HK-2 (cell line): Measurements from ENCODE around the gene PHF1.
"Not testable (repeated sequence)": the region's sequence is repeated elsewhere in the genome, so short reads cannot be mapped to it uniquely, and the experiment has no call there.

ENCODE experiments used
- DNase-seq: peaks from one replicate; pipeline ENCODE4 v3.0.0-alpha.2; 2018; ENCODE audit not compliant: unreplicated experiment

The PHF1 gene

DNA sequence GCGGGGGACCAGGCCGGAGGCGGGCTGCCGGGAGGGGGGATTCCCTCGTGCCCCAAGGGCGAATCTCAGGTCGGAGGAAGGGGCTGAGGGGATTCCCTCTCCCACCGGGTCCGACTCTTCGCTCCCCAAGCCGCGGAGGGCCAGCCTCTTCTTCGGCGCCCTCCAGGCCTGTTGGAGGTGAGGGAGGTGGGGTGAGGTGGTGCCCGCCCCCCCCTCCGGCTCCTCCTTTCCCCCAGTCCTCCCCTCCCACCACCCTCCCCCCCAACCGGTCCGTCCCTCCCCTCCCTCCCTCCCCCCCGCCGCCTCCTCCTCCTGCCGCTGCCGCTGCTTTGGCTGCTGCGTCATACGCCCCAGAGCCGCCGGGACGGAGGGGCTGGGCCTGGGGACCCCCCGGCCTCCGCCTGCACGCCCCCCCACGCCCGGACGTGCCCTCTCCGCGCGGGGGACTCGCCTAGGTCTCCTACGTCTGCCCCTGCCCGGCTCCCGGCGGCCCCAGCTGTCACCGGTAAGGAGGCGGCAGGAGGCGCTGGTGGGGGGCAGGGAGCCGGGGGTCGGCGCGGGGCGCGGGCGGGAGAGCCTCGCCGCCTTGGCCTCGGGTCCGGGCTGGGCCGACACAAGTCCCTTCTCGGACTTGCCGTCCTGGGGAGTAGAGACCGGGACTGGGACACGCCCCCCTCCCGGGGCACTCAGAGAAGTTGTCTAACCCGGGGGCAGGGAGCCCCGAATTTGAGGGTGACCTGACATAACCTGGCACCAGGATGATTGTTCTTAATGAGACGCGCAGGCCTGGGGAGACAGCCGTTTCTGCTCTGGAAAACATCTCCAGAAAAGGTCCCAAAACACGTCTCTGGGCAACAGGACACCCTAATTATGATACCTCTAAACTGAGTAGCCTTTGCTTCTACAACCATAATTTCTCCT, at the start of gene PHF1:
TSS of gene PHF1 (plus strand) at position 304 of the 921 bp plus-strand sequence. CDS start 1,250 bp downstream, outside the sequence.
- no peak for DNase-seq

DNA sequence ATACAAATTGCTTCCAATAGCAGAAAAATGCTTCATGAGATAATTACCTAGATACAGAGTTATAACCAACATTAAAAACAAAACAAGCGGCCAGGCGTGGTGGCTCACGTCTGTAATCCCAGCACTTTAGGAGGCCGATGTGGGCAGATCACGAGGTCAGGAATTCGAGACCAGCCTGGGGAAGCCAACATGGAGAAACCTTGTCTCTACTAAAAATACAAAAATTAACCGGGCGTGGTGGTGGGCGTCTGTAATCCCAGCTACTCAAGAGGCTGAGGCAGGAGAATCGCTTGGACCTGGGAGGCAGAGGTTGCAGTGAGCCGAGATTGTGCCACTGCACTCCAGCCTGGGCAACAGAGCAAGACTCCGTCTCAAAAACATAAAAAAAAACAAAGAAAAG, 47.3 kb upstream of the PHF1 start:
- not testable (repeated sequence) for DNase-seq

DNA sequence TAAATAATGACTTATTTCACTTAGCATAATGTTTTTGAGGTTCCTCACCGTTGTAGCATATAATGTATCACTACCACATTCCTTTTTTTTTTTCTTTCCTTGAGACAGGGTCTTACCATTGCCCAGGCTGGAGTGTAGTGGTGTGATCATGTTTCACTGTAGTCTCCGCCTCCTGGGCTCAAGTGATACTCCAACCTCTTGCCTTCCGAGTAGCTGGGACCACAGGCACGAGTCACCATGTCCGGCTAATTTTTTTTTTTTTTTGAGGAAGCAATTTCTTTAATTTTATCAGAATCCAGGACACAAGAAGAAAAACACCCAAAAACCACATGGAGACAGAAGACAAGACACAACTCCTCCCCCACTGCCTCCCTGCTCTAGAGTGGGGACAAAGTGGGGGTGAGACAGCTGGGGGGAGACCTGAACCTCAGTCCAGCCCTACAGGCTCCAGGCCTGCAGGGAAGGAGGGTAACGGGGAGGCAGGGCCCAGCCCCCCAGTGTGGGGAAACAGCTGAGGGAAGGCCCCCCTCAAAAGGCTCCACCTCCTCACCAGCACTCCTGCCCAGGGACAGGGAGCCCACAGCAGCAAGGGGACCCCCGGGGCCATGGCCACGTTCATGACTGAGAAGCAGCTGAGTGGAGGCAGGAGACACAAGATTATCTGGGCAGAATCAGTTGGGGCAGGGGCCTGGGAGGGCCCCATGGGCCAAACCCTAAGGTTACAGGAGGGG, 46.2 kb upstream of the PHF1 start:
- DNase-seq: peak; percentile 44

DNA sequence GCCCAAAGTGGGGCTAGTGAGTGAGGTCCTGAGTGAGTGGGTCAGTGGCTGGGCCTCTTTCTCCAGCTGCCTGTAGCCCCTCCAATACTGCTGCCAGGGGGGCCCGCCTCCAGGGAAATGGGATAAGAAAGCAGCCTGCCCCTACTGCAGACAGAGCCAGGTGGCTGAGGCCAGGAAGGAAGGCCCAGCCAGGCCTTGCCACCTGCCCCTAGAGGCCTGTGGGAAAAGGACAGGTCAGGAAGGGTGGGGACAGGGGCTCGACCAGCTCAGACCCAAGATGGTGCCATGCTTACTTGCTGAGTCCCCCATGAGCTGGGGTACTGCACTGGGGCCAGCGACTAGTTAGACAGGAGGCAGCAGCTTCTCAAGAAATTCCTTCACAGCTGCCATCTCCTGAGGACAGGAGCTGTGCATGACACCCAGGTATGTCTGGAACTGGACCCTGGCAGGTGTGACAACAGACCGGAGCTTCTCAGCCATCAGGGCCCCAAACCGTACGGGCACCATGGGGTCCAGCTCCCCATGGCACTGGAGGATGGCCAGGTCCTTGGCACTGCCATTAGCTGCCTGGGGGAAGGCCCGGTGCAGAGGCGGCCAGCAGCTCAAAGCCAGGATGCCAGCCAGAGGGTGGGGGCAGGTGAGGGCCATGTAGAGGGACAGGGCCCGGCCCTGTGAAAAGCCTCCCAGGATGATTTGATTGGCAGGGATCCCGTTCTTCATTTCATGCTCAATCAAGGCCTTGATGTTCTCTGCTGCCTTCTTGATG, 45.4 kb upstream of the PHF1 start:
- DNase-seq: not testable (repeated sequence)

DNA sequence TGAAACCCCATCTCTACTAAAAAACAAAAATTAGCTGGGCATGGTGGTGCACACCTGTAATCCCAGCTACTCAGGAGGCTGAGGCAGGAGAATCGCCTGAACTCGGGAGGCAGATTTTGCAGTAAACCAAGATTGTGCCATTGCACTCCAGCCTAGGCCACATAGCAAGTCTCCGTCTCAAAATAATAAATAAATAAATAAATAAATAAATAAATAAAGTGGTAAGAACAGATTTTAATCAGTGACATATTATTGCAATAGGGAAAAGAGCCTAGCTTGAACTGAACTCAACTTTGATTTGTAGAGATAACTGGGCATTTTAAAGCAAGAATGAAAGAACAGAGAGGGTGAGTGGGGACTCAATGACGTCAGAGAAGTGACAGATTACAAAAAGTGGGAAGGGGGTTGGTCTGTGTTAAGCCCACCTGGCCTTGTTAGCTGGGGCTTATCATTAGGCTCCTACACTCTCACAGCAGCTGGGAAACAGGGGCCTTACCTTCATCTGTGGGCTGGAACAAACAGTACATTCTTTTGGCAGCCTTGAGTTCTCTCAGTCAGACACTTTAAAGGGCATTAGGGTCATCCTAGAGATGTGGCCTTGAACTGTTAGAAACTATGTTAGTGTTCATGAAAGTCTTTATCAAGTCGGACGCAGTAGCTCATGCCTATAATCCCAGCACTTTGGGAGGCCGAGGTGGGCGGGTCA, 43.7 kb upstream of the PHF1 start:
- no peak for DNase-seq

DNA sequence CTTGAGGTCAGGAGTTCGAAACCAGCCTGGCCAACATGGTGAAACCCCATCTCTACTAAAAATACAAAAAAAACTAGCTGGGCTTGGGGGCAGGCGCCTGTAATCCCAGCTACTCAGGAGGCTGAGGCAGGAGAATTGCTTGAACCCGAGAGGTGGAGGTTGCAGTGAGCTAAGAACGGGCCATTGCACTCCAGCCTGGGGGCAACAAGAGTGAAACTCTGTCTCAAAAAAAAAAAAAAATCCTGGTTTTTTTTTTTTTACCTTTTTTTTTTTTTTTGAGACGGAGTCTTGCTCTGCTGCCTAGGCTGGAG, 43.1 kb upstream of the PHF1 start:
- not testable (repeated sequence) for DNase-seq

DNA sequence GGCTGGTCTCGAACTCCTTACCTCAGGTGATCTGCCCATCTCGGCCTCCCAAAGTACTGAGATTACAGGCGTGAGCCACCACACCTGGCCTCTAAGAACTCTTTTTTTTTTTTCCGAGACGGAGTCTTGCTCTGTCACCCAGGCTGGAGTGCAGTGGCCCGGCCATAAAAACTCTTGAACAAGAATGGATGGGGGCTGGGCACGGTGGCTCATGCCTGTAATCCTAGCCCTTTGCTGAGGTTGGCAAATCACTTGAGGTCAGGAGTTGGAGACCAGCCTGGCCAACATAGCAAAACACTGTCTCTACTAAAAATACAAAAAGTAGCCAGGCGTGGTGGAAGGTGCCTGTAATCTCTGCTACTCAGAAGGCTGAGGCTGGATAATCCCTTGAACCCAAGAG, 38.9 kb upstream of the PHF1 start:
- DNase-seq: not testable (repeated sequence)

DNA sequence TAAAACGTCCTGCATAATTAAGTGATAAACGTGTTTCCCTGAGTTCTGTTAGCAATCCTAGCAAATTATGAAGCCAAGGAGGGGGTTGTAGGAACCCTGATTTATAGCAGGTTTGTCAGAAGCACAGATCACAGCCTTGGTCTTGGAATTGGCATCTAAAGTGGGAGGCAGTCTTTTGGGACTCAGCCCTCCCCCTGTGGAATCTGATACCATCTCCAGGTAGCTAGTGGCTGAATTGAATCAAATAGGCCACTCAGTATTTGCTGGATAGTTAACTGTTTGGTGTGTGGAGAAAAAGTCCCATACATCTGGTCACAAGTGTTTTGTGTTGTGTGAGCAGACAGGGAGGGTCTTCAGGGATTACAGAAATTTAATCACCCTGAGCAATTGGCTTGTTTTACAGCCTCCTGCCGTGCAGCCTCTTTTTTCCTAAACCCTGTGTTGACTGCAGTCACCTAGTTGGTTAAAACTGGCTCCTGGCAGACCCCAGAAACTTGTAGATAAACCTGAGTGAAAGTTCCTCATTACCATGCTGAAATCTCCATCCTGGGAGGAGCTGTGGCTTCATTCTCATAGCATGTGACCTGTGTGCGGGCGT, 38.2 kb upstream of the PHF1 start:
- DNase-seq: no peak

DNA sequence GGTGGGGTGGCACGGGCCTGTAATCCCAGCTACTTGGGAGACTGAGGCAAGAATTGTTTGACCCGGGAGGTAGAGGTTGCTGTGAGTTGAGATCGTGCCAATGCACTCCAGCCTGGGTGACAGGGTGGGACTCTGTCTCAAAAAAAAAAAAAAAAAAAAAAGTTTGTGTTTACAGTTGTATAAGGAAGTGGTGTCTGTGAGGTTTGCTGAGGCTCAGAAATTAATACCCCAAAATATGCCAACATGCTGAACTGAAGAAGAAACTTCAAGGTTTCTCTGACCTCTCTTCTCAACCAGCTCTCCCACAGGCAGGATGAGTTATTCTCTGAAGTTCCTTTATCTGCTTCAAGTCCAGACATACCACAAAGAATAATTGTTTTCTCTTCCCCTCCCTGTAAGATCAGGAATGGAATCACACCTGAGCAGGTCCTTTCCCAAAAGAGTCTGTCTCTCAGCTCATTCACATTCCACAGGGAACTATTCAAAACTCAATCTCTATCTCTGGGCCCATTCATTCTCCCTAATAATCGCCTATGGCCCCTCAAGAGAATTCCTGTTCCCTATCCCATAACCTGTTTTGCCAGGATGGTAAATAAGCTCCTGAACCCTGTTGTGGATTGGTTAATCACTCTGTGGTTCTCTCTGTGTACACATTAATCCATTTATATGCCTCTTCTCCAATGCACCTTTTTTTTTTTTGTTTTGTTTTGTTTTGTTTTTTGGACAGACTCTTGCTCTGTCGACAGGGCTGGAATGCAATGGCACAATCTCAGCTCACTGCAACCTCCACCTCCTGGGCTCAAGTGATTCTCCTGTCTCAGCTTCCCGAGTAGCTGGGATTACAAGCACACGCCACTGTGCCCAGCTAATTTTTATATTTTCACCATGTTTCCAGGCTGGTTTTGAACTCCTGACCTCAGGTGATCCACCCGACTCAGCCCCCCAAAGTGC, 36.6 kb upstream of the PHF1 start:
- DNase-seq: no peak

DNA sequence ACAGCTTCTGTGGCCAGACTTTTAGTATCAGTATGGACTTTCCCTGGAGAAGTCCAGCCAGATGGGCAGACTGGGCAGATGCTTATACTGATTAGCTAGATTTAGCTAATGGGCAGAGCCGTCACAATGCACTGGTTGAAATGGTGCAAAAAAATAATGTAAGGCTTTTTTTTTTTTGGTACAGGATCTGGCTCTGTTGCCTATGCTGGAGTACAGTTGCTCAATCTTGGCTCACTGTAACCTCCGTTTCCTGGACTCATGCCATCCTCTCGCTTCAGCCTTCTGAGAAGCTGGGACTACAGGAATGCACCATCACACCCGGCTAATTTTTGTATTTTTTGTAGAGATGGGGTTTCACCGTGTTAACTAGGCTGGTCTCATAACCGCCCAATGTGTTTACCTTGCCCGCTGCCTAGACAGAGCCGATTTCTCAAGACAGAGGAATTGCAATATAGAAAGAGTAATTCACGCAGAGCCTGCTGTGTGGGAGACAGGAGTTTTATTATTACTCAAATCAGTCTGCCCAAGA, 35.6 kb upstream of the PHF1 start:
- DNase-seq: peak; percentile 45

DNA sequence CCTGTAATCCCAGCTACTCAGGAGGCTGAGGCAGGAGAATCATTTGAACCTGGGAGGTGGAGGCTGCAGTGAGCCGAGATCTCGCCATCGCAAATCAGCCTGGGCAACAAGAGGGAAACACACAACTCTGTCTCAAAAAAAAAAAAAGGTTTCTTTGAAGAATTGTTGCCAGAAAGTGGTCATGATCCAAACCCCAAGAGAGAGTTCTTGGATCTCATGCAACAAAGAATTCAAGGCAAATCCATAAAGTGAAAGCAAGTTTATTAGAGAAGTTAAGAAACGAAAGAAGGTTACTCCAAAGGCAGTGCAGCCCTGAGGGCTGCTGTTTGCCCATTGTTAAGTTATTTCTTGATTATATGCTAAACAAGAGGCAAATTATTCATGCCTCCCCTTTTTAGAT, 33.6 kb upstream of the PHF1 start:
- no peak for DNase-seq

DNA sequence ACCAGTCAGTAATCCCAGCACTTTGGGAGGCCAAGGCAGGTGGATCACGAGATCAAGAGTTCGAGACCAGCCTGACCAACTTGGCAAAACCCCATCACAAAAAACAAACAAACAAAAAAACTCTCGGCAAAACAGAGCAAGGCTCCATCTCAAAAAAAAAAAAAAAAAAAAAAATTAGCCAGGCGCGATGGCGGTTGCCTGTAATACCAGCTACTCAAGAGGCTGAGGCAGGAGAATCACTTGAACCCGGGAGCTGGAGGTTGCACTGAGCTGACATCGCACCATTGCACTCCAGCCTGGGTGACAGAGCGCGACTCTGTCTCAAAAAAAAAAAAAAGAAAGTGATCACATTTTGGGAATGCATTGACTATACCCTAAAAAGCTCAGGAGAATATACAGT, 31.6 kb upstream of the PHF1 start:
- not testable (repeated sequence) for DNase-seq

DNA sequence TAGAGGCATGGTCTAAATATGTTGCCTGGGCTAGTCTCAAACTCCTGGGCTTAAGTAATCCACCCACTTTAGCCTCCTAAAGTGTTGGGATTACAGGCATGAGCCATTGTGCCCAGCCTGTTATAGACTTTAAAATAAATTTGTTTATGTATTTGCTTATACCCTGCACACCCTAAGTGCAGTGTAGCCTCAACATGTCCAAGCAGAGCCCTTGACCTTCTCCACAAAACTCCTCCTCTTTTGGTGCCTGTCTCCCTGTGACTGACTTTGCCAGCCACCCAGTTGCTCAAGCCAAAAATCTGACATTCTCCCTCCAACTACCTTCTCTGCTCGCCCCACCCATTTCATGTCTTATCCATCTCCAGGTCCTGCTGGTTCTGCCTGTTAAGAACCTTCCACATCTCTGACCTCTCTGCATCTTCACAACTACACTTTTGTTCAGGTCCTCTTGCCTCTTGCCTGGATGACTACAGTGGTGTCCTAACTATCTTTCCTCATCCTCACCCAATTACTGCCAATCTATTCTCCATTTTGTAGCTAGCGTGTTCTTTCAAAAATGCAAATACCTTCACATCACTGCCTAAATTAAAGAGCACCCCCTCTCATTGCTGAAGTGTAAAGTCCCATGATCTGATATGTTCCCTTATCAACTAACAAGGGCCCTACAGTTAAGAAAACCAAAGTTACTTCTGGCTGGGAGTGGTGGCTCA, 30.4 kb upstream of the PHF1 start:
- no peak for DNase-seq

DNA sequence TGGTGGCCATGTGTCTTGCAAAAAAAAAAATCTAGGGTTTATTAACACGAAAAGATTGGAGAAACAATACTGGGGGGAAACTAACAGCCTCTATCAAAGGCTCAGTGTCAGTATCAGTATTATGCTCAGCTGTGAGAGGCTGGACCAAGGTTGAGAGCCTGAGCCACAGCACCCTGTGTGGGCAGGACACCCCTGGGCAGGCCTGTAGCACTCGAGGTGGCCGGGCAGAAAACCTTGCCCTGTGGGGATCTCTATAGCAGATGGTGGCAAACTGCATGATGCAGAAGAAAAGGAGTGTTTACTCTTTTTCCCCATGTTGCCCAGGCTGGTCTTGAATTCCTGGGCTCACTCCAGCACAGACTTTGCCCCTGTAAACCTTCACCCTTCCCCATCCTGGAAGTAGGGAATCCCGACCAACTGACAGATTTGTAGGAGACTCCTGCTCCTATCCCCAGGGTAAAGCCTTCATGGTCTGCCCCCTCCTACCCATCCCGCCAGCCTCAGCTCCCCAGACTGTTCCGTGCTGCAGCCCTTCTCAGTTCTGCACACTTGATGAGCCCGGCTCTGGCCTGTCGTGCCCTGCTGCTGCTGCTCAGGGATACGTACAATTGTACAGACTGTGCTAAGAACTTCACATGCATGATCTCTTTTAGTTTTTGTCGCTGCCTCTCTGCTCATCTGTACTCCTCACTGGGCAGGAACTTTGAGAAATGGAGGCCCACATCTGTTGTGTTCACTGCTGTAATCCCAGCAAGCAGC, 27.2 kb upstream of the PHF1 start:
- no peak for DNase-seq

DNA sequence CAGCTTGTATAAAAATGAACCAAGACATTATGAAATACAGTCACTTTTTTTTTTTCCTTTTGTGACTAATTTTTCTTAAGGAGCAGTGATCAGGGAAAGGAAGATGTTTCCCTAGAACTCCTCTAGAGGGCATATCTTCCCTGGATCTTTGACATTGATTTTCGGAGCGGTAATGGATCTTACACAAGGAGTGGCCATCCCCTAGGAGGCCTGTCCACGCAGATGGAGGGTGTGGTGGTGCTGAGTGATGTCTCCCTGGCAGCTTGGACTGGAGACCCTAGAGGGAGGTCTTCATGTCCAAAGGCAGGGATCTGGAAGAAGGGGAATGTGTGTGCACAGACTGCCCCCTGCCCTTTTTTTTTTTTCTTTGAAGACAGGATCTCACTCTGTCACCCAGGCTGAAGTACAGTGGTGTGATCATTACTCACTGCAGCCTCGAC, 26.2 kb upstream of the PHF1 start:
- DNase-seq: no peak

DNA sequence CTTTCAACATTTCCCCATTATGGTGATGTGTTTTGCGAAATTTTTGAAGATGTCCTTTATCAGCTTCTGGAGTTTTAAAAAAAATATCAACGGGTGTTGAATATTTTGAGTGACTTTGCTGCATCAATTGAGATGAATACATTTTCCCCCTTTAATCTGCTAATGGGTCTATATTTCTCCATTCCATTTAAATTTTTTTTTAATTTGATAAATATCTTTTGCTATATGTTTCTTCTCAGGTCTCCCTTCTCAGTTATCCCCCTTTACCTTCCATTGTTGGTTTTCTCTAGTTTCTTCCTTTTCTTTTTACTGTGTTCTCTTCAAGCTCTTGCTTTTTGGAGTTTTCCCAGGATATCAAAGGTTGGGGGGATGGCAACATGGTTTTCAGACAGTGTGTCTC, 20.6 kb upstream of the PHF1 start:
- DNase-seq: no peak

DNA sequence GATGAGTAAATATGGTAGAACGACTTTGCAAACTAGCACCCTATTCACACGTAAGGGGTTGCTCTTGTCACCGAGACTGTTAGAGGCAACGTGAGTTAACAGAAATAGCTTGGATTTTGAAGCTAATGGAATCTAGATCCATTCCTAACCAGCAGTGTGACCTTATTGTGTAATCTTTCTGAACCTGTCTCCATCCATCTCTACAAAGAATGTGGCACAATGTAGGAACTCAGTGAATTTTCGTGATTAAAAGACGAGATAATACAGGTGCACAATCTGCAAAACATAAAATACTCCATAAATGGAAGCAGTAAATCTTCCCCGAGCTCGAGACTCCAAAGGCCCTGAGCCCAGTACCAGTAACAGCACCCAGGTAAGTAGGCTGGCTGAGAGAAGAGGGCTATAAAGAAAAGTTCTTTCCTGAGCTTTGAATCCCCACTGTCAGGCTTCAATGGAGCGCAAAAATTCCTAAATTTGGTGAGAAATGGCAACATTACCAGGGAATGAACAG, 20.0 kb upstream of the PHF1 start:
- no peak for DNase-seq

DNA sequence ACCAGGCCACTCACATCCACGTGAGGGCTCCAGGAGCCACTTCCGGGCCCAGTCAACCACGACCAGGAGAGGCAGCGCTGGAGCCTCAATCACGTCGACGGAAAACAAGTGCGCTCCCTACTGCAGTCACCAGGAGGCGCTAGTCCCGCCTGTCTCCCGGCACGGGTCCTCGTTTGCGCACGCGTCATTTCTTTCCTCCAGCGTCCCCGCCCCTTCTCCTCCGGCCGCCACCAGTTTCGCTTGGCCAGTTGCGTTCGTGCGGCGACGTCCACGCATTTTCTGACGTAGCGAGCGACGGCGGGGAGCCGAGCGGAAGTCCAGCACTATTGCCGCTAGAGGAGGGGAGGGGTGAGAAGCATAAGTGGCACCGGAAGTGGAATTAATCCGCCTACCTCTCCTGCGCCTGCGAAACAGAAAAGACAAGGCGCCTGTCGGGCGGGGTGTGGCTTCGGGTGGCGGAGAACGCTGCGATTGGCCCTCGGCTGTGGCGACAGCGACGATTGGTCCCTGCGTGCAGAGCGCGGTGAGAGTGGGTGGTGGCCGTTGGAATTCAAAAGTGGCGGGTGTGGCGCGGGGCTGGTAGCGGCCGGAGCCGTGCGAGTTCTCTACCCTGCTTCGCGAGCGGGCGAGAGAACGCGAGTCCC, 19.4 kb upstream of the PHF1 start, which contains the start of gene KIFC1:
TSS of gene KIFC1 (plus strand) at position 546 of the 644 bp plus-strand sequence. CDS start 163 bp downstream, outside the sequence.
- DNase-seq: peak; percentile 100
